ENCODE data around the gene PTPRU. TPM values are rescaled to one million over a fixed set of nuclear protein-coding genes. Genes with fewer than 3 reads are reported as not detected.
"Not testable (repeated sequence)": the region's sequence is repeated elsewhere in the genome, so short reads cannot be mapped to it uniquely, and the experiment has no call there.

Gene PTPRU
- total RNA-seq, 1 experiment from 2014 or later: 41.4 TPM

GRCh38 chr1:29298246-29298645, 61.9 kb downstream of the PTPRU start:
- Mint-ChIP-seq H3K27me3 (ENCODE audit: insufficient read depth, unreplicated experiment) (no peaks in the 10 kb centered on the region), H3K4me3 (ENCODE audit: unreplicated experiment) (no peak overlapping the region), H3K27ac (ENCODE audit: unreplicated experiment) (no peak overlapping the region), H3K9me3 (ENCODE audit: unreplicated experiment) (no peaks in the 10 kb centered on the region), H3K4me1 (ENCODE audit: low read depth, unreplicated experiment) (no peaks in the 10 kb centered on the region), H3K36me3 (ENCODE audit: insufficient read depth, unreplicated experiment) (peaks cover 11% of the 10 kb centered on the region)
- ChIA-PET CTCF (no interaction called here), POLR2A (interaction anchor here (0.6 kb wide), 1 partner anchor 13 kb away, joined by 4 read pairs; no protein-coding TSS in a partner anchor)
- Histone ChIP-seq H3K4me3 (ENCODE audit: low read depth, low read length) (no peak overlapping the region), H3K9me3 (no peaks in the 10 kb centered on the region), H3K4me1 (no peaks in the 10 kb centered on the region), H3K27me3 (replicated peaks; ENCODE audit: control insufficient read depth, insufficient read depth, low read length) (no peaks in the 10 kb centered on the region), H3K36me3 (ENCODE audit: control insufficient read depth, insufficient read depth, low read length) (no peaks in the 10 kb centered on the region)
- no TSS peak for BruUV-seq (replicated peaks)
- no peak for DNase-seq
- TF ChIP-seq CTCF (IDR thresholded peaks at IDR 0.05; ENCODE audit: insufficient read depth in 1 of 2, low read depth in 1 of 2, low read length in 1 of 2, severe bottlenecking in 1 of 2, unreplicated experiment in 1 of 2): no peak
- intact Hi-C loops (cut with micrococcal nuclease; ENCODE audit: unreplicated experiment): no loop called here

GRCh38 chr1:29299446-29299845, 63.1 kb downstream of the PTPRU start:
- DNase-seq: no peak
- Histone ChIP-seq H3K9me3 (no peaks in the 10 kb centered on the region), H3K4me1 (no peaks in the 10 kb centered on the region), H3K4me3 (ENCODE audit: low read depth, low read length) (no peak overlapping the region), H3K36me3 (ENCODE audit: control insufficient read depth, insufficient read depth, low read length) (no peaks in the 10 kb centered on the region), H3K27me3 (replicated peaks; ENCODE audit: control insufficient read depth, insufficient read depth, low read length) (no peaks in the 10 kb centered on the region)
- Mint-ChIP-seq H3K27ac (ENCODE audit: unreplicated experiment) (no peak overlapping the region), H3K4me1 (ENCODE audit: low read depth, unreplicated experiment) (no peaks in the 10 kb centered on the region), H3K27me3 (ENCODE audit: insufficient read depth, unreplicated experiment) (no peaks in the 10 kb centered on the region), H3K9me3 (ENCODE audit: unreplicated experiment) (no peaks in the 10 kb centered on the region), H3K4me3 (ENCODE audit: unreplicated experiment) (no peak overlapping the region), H3K36me3 (ENCODE audit: insufficient read depth, unreplicated experiment) (peaks cover 11% of the 10 kb centered on the region)
- intact Hi-C loops (cut with micrococcal nuclease; ENCODE audit: unreplicated experiment): no loop called here
- ChIA-PET CTCF (no interaction called here), POLR2A (no interaction called here)
- no peak for TF ChIP-seq CTCF (IDR thresholded peaks at IDR 0.05; ENCODE audit: insufficient read depth in 1 of 2, low read depth in 1 of 2, low read length in 1 of 2, severe bottlenecking in 1 of 2, unreplicated experiment in 1 of 2)
- no TSS peak for BruUV-seq (replicated peaks)

- DNase-seq; H3K27me3 Mint-ChIP-seq (ENCODE audit: insufficient read depth, unreplicated experiment); H3K9me3 Mint-ChIP-seq (ENCODE audit: unreplicated experiment); H3K4me3 ChIP-seq (ENCODE audit: low read depth, low read length); H3K27ac Mint-ChIP-seq (ENCODE audit: unreplicated experiment); H3K36me3 ChIP-seq (ENCODE audit: control insufficient read depth, insufficient read depth, low read length); H3K4me1 ChIP-seq; BruUV-seq (replicated peaks); POLR2A ChIA-PET; H3K4me1 Mint-ChIP-seq (ENCODE audit: low read depth, unreplicated experiment); CTCF ChIA-PET; H3K9me3 ChIP-seq; H3K4me3 Mint-ChIP-seq (ENCODE audit: unreplicated experiment); H3K27me3 ChIP-seq (replicated peaks; ENCODE audit: control insufficient read depth, insufficient read depth, low read length); intact Hi-C loops (cut with micrococcal nuclease; ENCODE audit: unreplicated experiment): not testable (repeated sequence)
- peaks cover 17% of the 10 kb centered on the region for H3K36me3 Mint-ChIP-seq (ENCODE audit: insufficient read depth, unreplicated experiment)
These were observed 65.4 kb downstream of the PTPRU start for GRCh38 chr1:29301732-29302131.
